ENCODE results near the gene NUMA1. TPM values are rescaled to one million over a fixed set of nuclear protein-coding genes. Genes with fewer than 3 reads are reported as not detected.
A peak's percentile ranks its signal among the peaks of the same experiment; 100 is the strongest.

Gene NUMA1
- polyA plus RNA-seq, 3 donors = 251 to 339 (median 285) TPM

- no peak for DNase-seq (ENCODE audit: extremely low read depth in 1 of 11, low read depth in 9 of 11, low spot score in 4 of 11)
Measured at GRCh38 chr11:71999798-72000197, 80.5 kb downstream of the NUMA1 start.

GRCh38 chr11:71999362-71999761 lies 81.0 kb downstream of the NUMA1 start:
- DNase-seq (ENCODE audit: extremely low read depth in 1 of 11, low read depth in 9 of 11, low spot score in 4 of 11) = no peak

GRCh38 chr11:71998649-71999310 lies 81.6 kb downstream of the NUMA1 start, which contains the start of gene IL18BP:
Gene IL18BP, plus strand, starts transcription at chr11:71998909. Its CDS starts 1,076 bp downstream, at chr11:71999985.
- no peak for DNase-seq (ENCODE audit: extremely low read depth in 1 of 11, low read depth in 9 of 11, low spot score in 4 of 11)

- DNase-seq (ENCODE audit: extremely low read depth in 1 of 11, low read depth in 9 of 11, low spot score in 4 of 11) = no peak
Measured at GRCh38 chr11:71998061-71998460, 82.3 kb downstream of the NUMA1 start.

GRCh38 chr11:71997594-71997993 lies 82.7 kb downstream of the NUMA1 start:
- DNase-seq (ENCODE audit: extremely low read depth in 1 of 11, low read depth in 9 of 11, low spot score in 4 of 11) = no peak

- DNase-seq (ENCODE audit: extremely low read depth in 1 of 11, low read depth in 9 of 11, low spot score in 4 of 11) = no peak
Measured at GRCh38 chr11:71996946-71997345, 83.4 kb downstream of the NUMA1 start.

GRCh38 chr11:71996517-71996916 lies 83.8 kb downstream of the NUMA1 start:
- no peak for DNase-seq (ENCODE audit: extremely low read depth in 1 of 11, low read depth in 9 of 11, low spot score in 4 of 11)

- DNase-seq (ENCODE audit: extremely low read depth in 1 of 11, low read depth in 9 of 11, low spot score in 4 of 11) = no peak
Measured at GRCh38 chr11:71995726-71996291, 84.5 kb downstream of the NUMA1 start.

GRCh38 chr11:71994786-71995185 lies 85.6 kb downstream of the NUMA1 start:
- no peak for DNase-seq (ENCODE audit: extremely low read depth in 1 of 11, low read depth in 9 of 11, low spot score in 4 of 11)

- DNase-seq (ENCODE audit: extremely low read depth in 1 of 11, low read depth in 9 of 11, low spot score in 4 of 11) = no peak
Measured at GRCh38 chr11:71992136-71992730, 88.1 kb downstream of the NUMA1 start.

GRCh38 chr11:71991494-71991893 lies 88.8 kb downstream of the NUMA1 start:
- DNase-seq (ENCODE audit: extremely low read depth in 1 of 11, low read depth in 9 of 11, low spot score in 4 of 11) = no peak

GRCh38 chr11:71990701-71991100 lies 89.6 kb downstream of the NUMA1 start:
- no peak for DNase-seq (ENCODE audit: extremely low read depth in 1 of 11, low read depth in 9 of 11, low spot score in 4 of 11)

GRCh38 chr11:71988050-71988449 lies 92.3 kb downstream of the NUMA1 start:
- no peak for DNase-seq (ENCODE audit: extremely low read depth in 1 of 11, low read depth in 9 of 11, low spot score in 4 of 11)

- no peak for DNase-seq (ENCODE audit: extremely low read depth in 1 of 11, low read depth in 9 of 11, low spot score in 4 of 11)
Measured at GRCh38 chr11:71987521-71987920, 92.8 kb downstream of the NUMA1 start.

GRCh38 chr11:71986131-71986530 lies 94.2 kb downstream of the NUMA1 start:
- no peak for DNase-seq (ENCODE audit: extremely low read depth in 1 of 11, low read depth in 9 of 11, low spot score in 4 of 11)

- no peak for DNase-seq (ENCODE audit: extremely low read depth in 1 of 11, low read depth in 9 of 11, low spot score in 4 of 11)
Measured at GRCh38 chr11:71979602-71980001, 100.7 kb downstream of the NUMA1 start.

- no peak for DNase-seq (ENCODE audit: extremely low read depth in 1 of 11, low read depth in 9 of 11, low spot score in 4 of 11)
Measured at GRCh38 chr11:71979094-71979493, 101.2 kb downstream of the NUMA1 start.

- DNase-seq (ENCODE audit: extremely low read depth in 1 of 11, low read depth in 9 of 11, low spot score in 4 of 11) = peak in 3 of 11 donors; percentile 45 to 53 (median 50)
Measured at GRCh38 chr11:71977743-71978418, 102.5 kb downstream of the NUMA1 start.

- no peak for DNase-seq (ENCODE audit: extremely low read depth in 1 of 11, low read depth in 9 of 11, low spot score in 4 of 11)
Measured at GRCh38 chr11:71977090-71977489, 103.3 kb downstream of the NUMA1 start.

GRCh38 chr11:71976551-71976950 lies 103.8 kb downstream of the NUMA1 start:
- DNase-seq (ENCODE audit: extremely low read depth in 1 of 11, low read depth in 9 of 11, low spot score in 4 of 11) = no peak
